ENCODE results near the gene DMRT1.

Gene DMRT1

GRCh38 chr9:899440-900184 lies 58.1 kb downstream of the DMRT1 start:
- POLR2A ChIA-PET, result interaction anchor here (0.6 to 1.9 kb wide), 3 partner anchors 23 to 79 kb away, joined by 3 to 18 read pairs (median 6); partner anchors contain the start of gene DMRT3
- TF ChIP-seq TCF7L2 (IDR thresholded peaks at IDR 0.05; ENCODE audit: borderline replicate concordance, low read depth, low read length) (peak; percentile 34; the same call in 1 of the 2 replicates), MZF1 (tag by site-specific recombination; IDR thresholded peaks at IDR 0.05; ENCODE audit: borderline replicate concordance) (peak; percentile 98), PRDM10 (tag by site-specific recombination; IDR thresholded peaks at IDR 0.05) (peak; percentile 95), TRIM28 (IDR thresholded peaks at IDR 0.05; ENCODE audit: borderline replicate concordance, low read length) (peak; percentile 94; the same call in 1 of the 2 replicates), ZNF658 (tag by site-specific recombination; IDR thresholded peaks at IDR 0.05) (no peak), PATZ1 (tag by site-specific recombination; IDR thresholded peaks at IDR 0.05) (peak; percentile 62), ZNF140 (tag by site-specific recombination; IDR thresholded peaks at IDR 0.05) (no peak), ZNF747 (tag by site-specific recombination; IDR thresholded peaks at IDR 0.05) (no peak), INSM2 (tag by site-specific recombination; IDR thresholded peaks at IDR 0.05) (peak; percentile 46; the same call in 1 of the 2 replicates), ZNF366 (tag by site-specific recombination; conservative IDR thresholded peaks at IDR 0.05) (peak; percentile 53; the same call in 1 of the 2 replicates), ZNF513 (tag by site-specific recombination; IDR thresholded peaks at IDR 0.05) (no peak), ZBTB44 (tag by site-specific recombination; IDR thresholded peaks at IDR 0.05) (peak; percentile 96), ZNF560 (tag by site-specific recombination; IDR thresholded peaks at IDR 0.05; ENCODE audit: borderline replicate concordance) (no peak), ZNF391 (tag by site-specific recombination; IDR thresholded peaks at IDR 0.05; ENCODE audit: borderline replicate concordance, low read depth) (no peak; the same call in 1 of the 2 replicates), ZNF398 (tag by site-specific recombination; IDR thresholded peaks at IDR 0.05) (peak; percentile 21; the same call in 1 of the 2 replicates), IKZF3 (tag by site-specific recombination; IDR thresholded peaks at IDR 0.05) (peak; percentile 40; the same call in 1 of the 2 replicates), ZNF121 (tag by site-specific recombination; IDR thresholded peaks at IDR 0.05) (no peak), ZNF223 (tag by site-specific recombination; IDR thresholded peaks at IDR 0.05) (no peak), ZNF2 (tag by site-specific recombination; IDR thresholded peaks at IDR 0.05) (0 out of 2 replicates have a peak, but pooled peaks have one; percentile 73), SETDB1 (IDR thresholded peaks at IDR 0.05; ENCODE audit: insufficient read length, low read length) (peak; percentile 30), ZNF433 (tag by site-specific recombination; IDR thresholded peaks at IDR 0.05; ENCODE audit: low read depth) (no peak), PBX3 (CRISPR knock-in tag; IDR thresholded peaks at IDR 0.05) (no peak)

More at GRCh38 chr9:899440-900184, 58.1 kb downstream of the DMRT1 start:
- Histone ChIP-seq H3K4me1 (ENCODE audit: control insufficient read depth, insufficient read depth, low read length) (peaks cover 14% of the 10 kb centered on the region), H3K9me3 (ENCODE audit: control insufficient read depth, insufficient read depth, low read depth, low read length) (no peaks in the 10 kb centered on the region), H3K27ac (ENCODE audit: extremely low read depth, low read depth, low read length) (peak overlapping the region; percentile 77), H3K4me3 (ENCODE audit: low read depth, low read length) (no peak overlapping the region), H3K36me3 (ENCODE audit: control insufficient read depth in 2 of 2, insufficient read depth in 1 of 2, low read length in 2 of 2) (no peaks in the 10 kb centered on the region)
- CTCF ChIA-PET, result interaction anchor here (0.7 to 1.7 kb wide), 16 partner anchors 8 to 284 kb away, joined by 3 to 7 read pairs (median 4); partner anchors contain the start of gene DMRT3

Data from HEK293 (cell line).